ENCODE measurements around the gene FIGNL2. TPM values are rescaled to one million over a fixed set of nuclear protein-coding genes. Genes with fewer than 3 reads are reported as not detected.

The FIGNL2 gene
- total and polyA plus RNA-seq, 2 of the 4 experiments (the other 2 are of a cell fraction): under 0.01 to 0.12 TPM

DNA sequence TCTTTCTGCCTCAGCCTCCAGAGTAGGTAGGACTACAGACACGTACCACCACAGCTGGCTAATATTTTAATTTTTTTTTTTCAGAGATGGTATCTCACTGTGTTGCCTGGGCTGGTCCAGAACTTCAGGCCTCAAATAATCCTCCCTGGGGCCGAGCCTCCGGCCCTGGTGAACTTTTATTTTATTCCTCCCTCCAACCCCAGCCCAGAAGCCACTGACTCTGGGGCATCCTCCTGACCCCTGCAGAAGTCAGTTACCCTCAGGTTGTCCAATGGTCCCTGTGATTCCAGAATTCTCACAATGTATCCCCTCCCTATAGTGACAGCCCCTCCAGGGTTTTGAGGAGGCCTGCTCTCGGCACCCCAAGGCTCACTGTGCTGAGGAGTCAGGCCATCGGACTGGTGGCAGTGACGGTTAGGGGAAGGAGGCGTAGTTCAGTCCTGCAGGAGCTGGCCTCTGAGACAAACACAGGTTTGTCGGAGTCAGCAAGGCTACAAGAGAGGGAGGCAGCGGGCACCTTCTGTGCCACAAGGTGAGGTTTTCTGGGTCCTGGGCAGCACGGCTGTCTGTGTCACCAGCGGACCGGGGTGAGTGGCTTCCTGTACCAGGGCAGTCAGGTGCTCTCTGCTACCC lies 19.4 kb upstream of the FIGNL2 start:
- no peaks in the 10 kb centered on the region for H3K79me1 ChIP-seq (ENCODE audit: low read depth in 1 of 2, low read length in 2 of 2)
- H3K27ac ChIP-seq (ENCODE audit: insufficient read depth, low read length): no peak overlapping the region
- H2BK5ac ChIP-seq (ENCODE audit: low read depth, low read length, poor library complexity, severe bottlenecking): no peak overlapping the region
- no peaks in the 10 kb centered on the region for H3K36me3 ChIP-seq (ENCODE audit: control insufficient read depth, insufficient read depth, low read length)
- no peak overlapping the region for H3K9ac ChIP-seq (ENCODE audit: low read depth, low read length)
- ChIA-PET CTCF (no interaction called here), POLR2A (ENCODE audit: unreplicated experiment) (no interaction called here)
- no peak overlapping the region for H3K23ac ChIP-seq (ENCODE audit: low read depth, low read length)
- no peak overlapping the region for H2AK9ac ChIP-seq (replicated peaks; ENCODE audit: low read depth, low read length, poor library complexity)
- no peak overlapping the region for H2BK20ac ChIP-seq (ENCODE audit: low read depth, low read length)
- H2AK5ac ChIP-seq (ENCODE audit: low read depth, low read length): no peak overlapping the region
- in situ Hi-C loops (cut with MboI; ENCODE audit: low sequenced_read_pairs) (no loop called here), dilution Hi-C loops (cut with HindIII; ENCODE audit: low sequenced_read_pairs, unreplicated experiment) (loop anchor here (25.0 kb wide), 1 partner anchor 94 kb away; the partner anchor contains the start of gene ACVR1B), intact Hi-C loops (cut with micrococcal nuclease) (no loop called here)
- H2AFZ ChIP-seq (replicated peaks; ENCODE audit: low read length, poor library complexity): no peak overlapping the region
- H4K5ac ChIP-seq (ENCODE audit: low read depth, low read length): no peak overlapping the region
- H2BK15ac ChIP-seq (ENCODE audit: low read depth, low read length): no peak overlapping the region
- ATAC-seq (ENCODE audit: low read depth) (no peak), DNase-seq (no peak)
- H3K9me3 ChIP-seq (ENCODE audit: control insufficient read depth, insufficient read depth, low read length): no peaks in the 10 kb centered on the region
- H3K18ac ChIP-seq (ENCODE audit: low read depth, low read length): no peak overlapping the region
- H3K27me3 ChIP-seq (ENCODE audit: control insufficient read depth, insufficient read depth, low read length): peaks cover 54% of the 10 kb centered on the region
- no peak overlapping the region for H3K14ac ChIP-seq (replicated peaks; ENCODE audit: low read depth, low read length)
- no peak overlapping the region for H3K4me2 ChIP-seq (ENCODE audit: low read depth, low read length)
- no peak overlapping the region for H4K8ac ChIP-seq (ENCODE audit: low read depth in 2 of 2, low read length in 2 of 2)
- BruUV-seq (replicated peaks): no TSS peak
- TF ChIP-seq MXI1 (IDR thresholded peaks at IDR 0.05; ENCODE audit: borderline replicate concordance, low read depth, low read length) (no peak), MAZ (IDR thresholded peaks at IDR 0.05; ENCODE audit: borderline replicate concordance, low read depth, low read length) (no peak), RAD21 (IDR thresholded peaks at IDR 0.05; ENCODE audit: low read length) (no peak), NFE2L2 (IDR thresholded peaks at IDR 0.05; ENCODE audit: low read depth, low read length) (no peak), RFX5 (IDR thresholded peaks at IDR 0.05; ENCODE audit: low read depth, low read length) (no peak), FOS (IDR thresholded peaks at IDR 0.05; ENCODE audit: low read depth, low read length) (no peak), POLR2A (IDR thresholded peaks at IDR 0.05; ENCODE audit: low read depth, low read length) (no peak), CEBPB (IDR thresholded peaks at IDR 0.05; ENCODE audit: low read depth, low read length) (no peak), MAFK (IDR thresholded peaks at IDR 0.05; ENCODE audit: low read depth, low read length) (no peak), CHD1 (IDR thresholded peaks at IDR 0.05; ENCODE audit: low read depth, low read length) (no peak), RCOR1 (IDR thresholded peaks at IDR 0.05; ENCODE audit: insufficient replicate concordance, low read length) (no peak), SMC3 (IDR thresholded peaks at IDR 0.05; ENCODE audit: low read depth, low read length) (no peak)
- TF ChIP-seq, protein P1, sequence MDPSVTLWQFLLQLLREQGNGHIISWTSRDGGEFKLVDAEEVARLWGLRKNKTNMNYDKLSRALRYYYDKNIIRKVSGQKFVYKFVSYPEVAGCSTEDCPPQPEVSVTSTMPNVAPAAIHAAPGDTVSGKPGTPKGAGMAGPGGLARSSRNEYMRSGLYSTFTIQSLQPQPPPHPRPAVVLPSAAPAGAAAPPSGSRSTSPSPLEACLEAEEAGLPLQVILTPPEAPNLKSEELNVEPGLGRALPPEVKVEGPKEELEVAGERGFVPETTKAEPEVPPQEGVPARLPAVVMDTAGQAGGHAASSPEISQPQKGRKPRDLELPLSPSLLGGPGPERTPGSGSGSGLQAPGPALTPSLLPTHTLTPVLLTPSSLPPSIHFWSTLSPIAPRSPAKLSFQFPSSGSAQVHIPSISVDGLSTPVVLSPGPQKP (IDR thresholded peaks at IDR 0.05; ENCODE audit: borderline replicate concordance, low read depth, low read length): no peak
- TF ChIP-seq, protein P2, sequence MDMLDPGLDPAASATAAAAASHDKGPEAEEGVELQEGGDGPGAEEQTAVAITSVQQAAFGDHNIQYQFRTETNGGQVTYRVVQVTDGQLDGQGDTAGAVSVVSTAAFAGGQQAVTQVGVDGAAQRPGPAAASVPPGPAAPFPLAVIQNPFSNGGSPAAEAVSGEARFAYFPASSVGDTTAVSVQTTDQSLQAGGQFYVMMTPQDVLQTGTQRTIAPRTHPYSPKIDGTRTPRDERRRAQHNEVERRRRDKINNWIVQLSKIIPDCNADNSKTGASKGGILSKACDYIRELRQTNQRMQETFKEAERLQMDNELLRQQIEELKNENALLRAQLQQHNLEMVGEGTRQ (IDR thresholded peaks at IDR 0.05; ENCODE audit: low read depth, low read length): no peak
- no peak overlapping the region for H3K4me3 ChIP-seq (ENCODE audit: insufficient read depth, low read depth, low read length)
- no peak overlapping the region for H3K56ac ChIP-seq (ENCODE audit: extremely low read depth, insufficient read depth, low read length)
- H4K20me1 ChIP-seq (ENCODE audit: insufficient read depth, low read length): no peaks in the 10 kb centered on the region
- no peak overlapping the region for H2BK120ac ChIP-seq (ENCODE audit: low read depth, low read length)
- H3K4ac ChIP-seq (ENCODE audit: low read depth, low read length): no peak overlapping the region
- H4K91ac ChIP-seq (ENCODE audit: insufficient read depth, low read depth, low read length): no peak overlapping the region
- 100% methylated on average over 2 of the region's 12 CpGs; no CpG with 5 or more reads in 1 of the 2 experiments for whole genome bisulfite sequencing, 2 experiments (ENCODE audit: extremely low coverage in 2 of 2, insufficient read length in 1 of 2)
- H3K9me1 ChIP-seq (ENCODE audit: insufficient read depth, low read length): no peaks in the 10 kb centered on the region
- peaks cover 2% of the 10 kb centered on the region for H3K4me1 ChIP-seq (ENCODE audit: control insufficient read depth, insufficient read depth, low read length)

Measured in IMR-90 (cell line).